Tibial nerve (tissue), 4 donors: ENCODE measurements around the gene NDUFB5.

Experiments
- EP300 ChIP-seq, 2 donors: sonication (generic); formaldehyde crosslinking; IDR thresholded peaks; one replicate each; pipeline ENCODE4 v1.6.1; 2017; ENCODE audit warnings: antibody characterized with exemption in 2 of 2, mild to moderate bottlenecking in 1 of 2
- POLR2A ChIP-seq, 2 donors: fragments of 450-650 bp; IDR thresholded peaks; one replicate each; pipeline ENCODE4 v1.6.1; 2017; ENCODE audit warnings: antibody characterized with exemption in 2 of 2, mild to moderate bottlenecking in 2 of 2, moderate library complexity in 2 of 2
- TF ChIP-seq, protein P1 (sequence below), 5 experiments: fragments of 200-600 bp in 3 of 5; fragments of 450-650 bp in 2 of 5; sonication (generic) in 3 of 5; IDR thresholded peaks; one replicate each; pipeline ENCODE4 v1.5.1; 2016 to 2019; ENCODE audit warnings: antibody characterized with exemption in 5 of 5, mild to moderate bottlenecking in 3 of 5, moderate library complexity in 2 of 5

DNA sequence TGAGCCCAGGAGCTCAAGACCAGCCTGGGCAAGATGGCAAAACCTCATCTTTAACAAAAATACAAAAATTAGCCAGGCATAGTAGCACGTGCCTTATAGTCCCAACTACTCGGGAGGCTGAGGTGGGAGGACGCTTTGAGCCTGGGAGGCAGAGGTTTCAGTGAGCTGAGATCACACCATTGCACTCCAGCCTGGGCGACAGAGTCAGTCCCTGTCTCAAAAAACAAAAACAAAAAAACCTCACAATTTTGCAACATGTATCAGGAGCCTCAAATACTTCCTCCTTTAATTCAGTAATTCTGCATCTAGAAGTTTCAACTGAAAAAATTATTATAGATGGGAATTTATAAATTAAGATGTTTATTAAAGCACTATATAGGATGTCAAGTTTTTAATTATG, 1.3 kb upstream of the NDUFB5 start:
- TF ChIP-seq, protein P1, sequence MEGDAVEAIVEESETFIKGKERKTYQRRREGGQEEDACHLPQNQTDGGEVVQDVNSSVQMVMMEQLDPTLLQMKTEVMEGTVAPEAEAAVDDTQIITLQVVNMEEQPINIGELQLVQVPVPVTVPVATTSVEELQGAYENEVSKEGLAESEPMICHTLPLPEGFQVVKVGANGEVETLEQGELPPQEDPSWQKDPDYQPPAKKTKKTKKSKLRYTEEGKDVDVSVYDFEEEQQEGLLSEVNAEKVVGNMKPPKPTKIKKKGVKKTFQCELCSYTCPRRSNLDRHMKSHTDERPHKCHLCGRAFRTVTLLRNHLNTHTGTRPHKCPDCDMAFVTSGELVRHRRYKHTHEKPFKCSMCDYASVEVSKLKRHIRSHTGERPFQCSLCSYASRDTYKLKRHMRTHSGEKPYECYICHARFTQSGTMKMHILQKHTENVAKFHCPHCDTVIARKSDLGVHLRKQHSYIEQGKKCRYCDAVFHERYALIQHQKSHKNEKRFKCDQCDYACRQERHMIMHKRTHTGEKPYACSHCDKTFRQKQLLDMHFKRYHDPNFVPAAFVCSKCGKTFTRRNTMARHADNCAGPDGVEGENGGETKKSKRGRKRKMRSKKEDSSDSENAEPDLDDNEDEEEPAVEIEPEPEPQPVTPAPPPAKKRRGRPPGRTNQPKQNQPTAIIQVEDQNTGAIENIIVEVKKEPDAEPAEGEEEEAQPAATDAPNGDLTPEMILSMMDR (IDR thresholded peaks at IDR 0.05), result no peak
- TF ChIP-seq POLR2A (IDR thresholded peaks at IDR 0.05) (no peak), EP300 (IDR thresholded peaks at IDR 0.05) (no peak)
